Measurements from ENCODE around the gene CCM2L.
A peak's percentile ranks its signal among the peaks of the same experiment; 100 is the strongest.

The CCM2L gene

DNA sequence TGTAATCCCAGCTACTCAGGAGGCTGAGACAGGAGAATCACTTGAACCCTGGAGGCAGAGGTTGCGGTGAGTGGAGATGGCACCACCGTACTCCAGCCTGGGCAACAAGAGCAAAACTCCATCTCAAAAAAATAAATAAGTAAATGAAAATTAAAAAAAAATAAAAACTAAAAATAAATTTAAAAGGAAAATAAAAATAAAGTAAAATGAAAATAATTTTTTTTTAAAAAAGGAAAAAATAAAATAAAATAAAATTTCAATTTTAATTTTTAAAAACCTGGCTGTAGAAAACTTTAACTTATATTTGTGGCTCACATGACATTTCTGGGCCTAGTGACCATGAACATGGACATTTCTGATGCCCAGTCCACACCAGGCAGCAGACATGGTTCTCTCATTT is 57.9 kb downstream of the CCM2L start:
- Mint-ChIP-seq H3K36me3 (peaks cover 7% of the 10 kb centered on the region), H3K27me3 (no peaks in the 10 kb centered on the region), H3K9me3 (no peaks in the 10 kb centered on the region), H3K27ac (no peak overlapping the region), H3K4me3 (no peak overlapping the region), H3K4me1 (peaks cover 26% of the 10 kb centered on the region)
- ATAC-seq (ENCODE audit: low read depth): no peak
- DNase-seq (ENCODE audit: low spot score in 2 of 2): no peak

DNA sequence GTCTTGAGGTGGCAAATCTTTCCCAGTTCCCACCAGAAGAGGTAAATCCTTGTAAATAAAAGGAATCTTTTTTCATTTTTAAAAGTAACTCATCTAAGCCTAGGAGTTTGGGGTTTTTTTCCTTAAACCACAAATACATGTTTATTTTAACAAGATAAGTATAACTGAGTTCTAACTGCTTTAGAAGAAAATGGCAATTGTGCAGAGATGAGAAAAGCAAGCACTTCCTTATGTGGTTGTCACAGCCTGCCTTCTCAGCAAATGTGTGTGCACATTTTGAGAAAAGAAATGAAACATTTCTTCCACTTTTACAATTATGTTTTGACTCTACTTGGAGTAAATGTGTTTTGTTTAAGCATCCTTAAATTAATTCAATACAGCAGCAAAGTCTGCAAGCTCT is 59.5 kb downstream of the CCM2L start:
- no peak overlapping the region for H3K4me3 Mint-ChIP-seq
- H3K4me1 Mint-ChIP-seq: peaks cover 24% of the 10 kb centered on the region
- no peak overlapping the region for H3K27ac Mint-ChIP-seq
- no peak for ATAC-seq (ENCODE audit: low read depth)
- DNase-seq (ENCODE audit: low spot score in 2 of 2): no peak
- H3K27me3 Mint-ChIP-seq: no peaks in the 10 kb centered on the region
- H3K36me3 Mint-ChIP-seq: peaks cover 8% of the 10 kb centered on the region
- no peaks in the 10 kb centered on the region for H3K9me3 Mint-ChIP-seq

DNA sequence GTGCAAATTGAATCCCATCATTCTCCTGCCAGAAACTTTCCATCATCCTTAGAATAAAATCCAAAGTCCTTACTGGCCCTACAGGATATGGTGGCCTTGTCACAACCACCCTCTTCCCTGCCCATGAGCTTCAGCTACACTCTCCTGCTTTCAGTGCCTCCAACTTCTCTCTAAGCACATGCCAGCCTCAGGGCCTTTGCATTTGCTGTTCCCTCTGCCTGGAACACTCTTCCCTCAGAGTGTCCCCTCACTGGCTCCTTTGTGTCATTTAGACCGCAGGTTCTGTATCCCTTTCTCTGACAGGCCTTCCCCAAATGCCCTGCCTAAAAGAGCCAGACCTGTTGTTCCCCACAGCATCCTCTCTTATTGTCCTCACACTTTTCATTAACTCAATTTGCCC is 60.0 kb downstream of the CCM2L start:
- H3K27me3 Mint-ChIP-seq: no peaks in the 10 kb centered on the region
- H3K9me3 Mint-ChIP-seq: no peaks in the 10 kb centered on the region
- peaks cover 9% of the 10 kb centered on the region for H3K36me3 Mint-ChIP-seq
- no peak overlapping the region for H3K27ac Mint-ChIP-seq
- no peak for DNase-seq (ENCODE audit: low spot score in 2 of 2)
- peaks cover 24% of the 10 kb centered on the region for H3K4me1 Mint-ChIP-seq
- no peak for ATAC-seq (ENCODE audit: low read depth)
- peak overlapping the region; percentile 1 for H3K4me3 Mint-ChIP-seq

DNA sequence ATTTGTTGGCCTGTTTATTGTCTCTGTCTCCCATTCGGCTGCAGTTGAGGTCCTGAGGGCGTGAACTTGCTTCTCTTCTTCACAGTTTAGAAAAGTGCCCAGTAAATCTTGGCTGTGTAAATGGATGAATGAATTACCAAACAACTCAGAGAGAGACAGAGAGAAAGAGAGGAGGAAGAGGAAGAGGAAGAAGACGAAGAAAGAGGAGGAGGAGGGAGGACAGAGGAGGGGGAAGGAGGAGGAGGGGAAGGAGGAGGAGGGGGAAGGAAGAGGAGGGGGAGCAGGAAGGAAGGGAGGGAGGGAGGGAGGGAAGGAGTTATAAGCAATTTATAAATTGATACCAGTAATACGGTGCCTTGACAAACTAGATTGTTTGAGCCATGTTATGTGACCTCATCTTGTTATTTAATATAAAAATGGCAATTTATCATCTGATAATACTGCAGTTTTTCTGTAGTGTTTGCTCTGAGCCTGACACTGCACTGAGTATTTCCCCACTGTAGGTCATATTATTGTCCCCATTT is 60.5 kb downstream of the CCM2L start:
- Mint-ChIP-seq H3K27ac (no peak overlapping the region), H3K9me3 (no peaks in the 10 kb centered on the region), H3K36me3 (peaks cover 14% of the 10 kb centered on the region), H3K4me1 (peaks cover 24% of the 10 kb centered on the region), H3K4me3 (peak overlapping the region; percentile 1), H3K27me3 (no peaks in the 10 kb centered on the region)
- ATAC-seq (ENCODE audit: low read depth) (no peak), DNase-seq (ENCODE audit: low spot score in 2 of 2) (no peak)

DNA sequence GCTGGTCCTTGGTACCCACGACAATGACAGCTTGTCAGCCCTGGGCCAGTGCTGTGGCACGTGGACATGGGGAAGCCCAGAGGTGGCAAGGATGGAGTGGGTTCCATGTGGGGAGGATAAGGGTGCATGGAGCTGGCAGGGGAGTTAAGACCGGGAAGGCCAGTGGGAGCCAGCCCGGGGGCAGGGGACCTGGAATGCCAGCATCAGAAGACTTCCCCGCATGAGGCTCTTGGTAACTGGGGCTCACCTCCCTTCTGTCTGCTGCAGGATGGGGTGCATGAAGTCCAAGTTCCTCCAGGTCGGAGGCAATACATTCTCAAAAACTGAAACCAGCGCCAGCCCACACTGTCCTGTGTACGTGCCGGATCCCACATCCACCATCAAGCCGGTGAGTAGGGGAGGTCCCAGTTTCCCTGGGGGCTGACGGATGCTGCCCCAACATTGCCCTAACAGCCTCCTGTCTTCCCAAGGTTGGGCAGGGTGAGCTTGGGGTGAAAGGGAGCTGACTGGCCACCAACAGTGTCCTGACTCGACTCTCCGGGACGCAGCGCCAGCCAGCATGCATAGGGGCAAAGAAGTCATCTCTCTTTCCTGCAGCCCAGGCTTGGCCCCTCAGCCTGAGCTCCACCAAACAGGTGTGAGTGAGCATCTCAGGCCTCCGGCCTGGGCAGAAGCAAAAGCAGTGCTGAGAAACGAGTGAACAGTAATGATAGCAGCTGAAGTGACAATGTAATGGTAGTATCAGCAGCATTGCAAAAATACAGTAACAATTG is 61.3 kb downstream of the CCM2L start:
- ATAC-seq (ENCODE audit: low read depth) (no peak), DNase-seq (ENCODE audit: low spot score in 2 of 2) (no peak)
- Mint-ChIP-seq H3K4me1 (peaks cover 24% of the 10 kb centered on the region), H3K4me3 (no peak overlapping the region), H3K36me3 (peaks cover 16% of the 10 kb centered on the region), H3K9me3 (no peaks in the 10 kb centered on the region), H3K27ac (no peak overlapping the region), H3K27me3 (no peaks in the 10 kb centered on the region)

DNA sequence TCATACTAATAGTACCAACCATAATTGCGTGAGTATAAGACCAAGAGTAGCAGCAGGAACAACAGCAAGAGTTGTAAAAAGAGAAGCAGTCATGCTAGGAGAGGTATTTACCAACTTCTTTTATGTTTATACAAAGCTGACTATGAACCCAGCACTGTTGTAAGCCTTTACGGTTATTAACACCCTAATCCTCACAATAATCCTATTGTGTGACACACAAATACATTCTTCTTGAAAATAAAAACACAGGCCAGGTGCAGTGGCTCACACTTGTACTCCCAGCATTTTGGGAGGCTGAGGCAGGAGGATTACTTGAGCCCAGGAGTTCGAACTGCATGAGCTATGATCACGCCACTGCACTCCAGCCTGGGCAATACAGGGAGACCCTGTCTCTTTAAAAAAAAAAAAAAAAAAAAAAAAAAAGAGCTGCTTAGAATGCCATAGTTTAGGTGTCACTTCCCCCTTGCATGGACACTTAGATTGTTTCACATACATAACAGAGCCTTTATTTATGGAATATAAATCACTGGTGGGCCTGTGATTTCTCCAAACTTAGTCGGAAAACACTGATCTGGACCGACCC is 62.0 kb downstream of the CCM2L start:
- DNase-seq (ENCODE audit: low spot score in 2 of 2): no peak
- Mint-ChIP-seq H3K4me3 (no peak overlapping the region), H3K4me1 (peaks cover 19% of the 10 kb centered on the region), H3K27me3 (no peaks in the 10 kb centered on the region), H3K36me3 (peaks cover 14% of the 10 kb centered on the region), H3K9me3 (no peaks in the 10 kb centered on the region), H3K27ac (no peak overlapping the region)
- no peak for ATAC-seq (ENCODE audit: low read depth)

DNA sequence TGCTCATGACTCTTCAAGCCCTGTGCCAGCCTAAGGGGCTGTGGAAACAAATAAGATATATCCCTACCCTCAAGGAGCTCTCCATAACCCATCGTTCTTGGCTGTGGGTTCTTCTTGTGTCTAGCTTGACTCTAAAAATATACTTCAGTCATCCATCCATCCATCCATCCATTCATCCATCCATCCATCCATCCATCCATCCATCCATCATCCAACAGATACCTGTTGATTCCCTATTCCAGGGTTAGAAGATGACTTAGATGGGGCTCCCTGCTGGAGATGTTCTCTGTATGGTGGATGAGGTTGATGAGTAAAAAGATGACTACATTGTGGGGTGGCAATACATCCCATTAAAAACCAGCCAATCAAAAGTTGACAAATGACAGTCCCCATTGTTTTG is 65.3 kb downstream of the CCM2L start:
- Mint-ChIP-seq H3K4me1 (peaks cover 5% of the 10 kb centered on the region), H3K27me3 (no peaks in the 10 kb centered on the region), H3K27ac (no peak overlapping the region), H3K36me3 (peaks cover 18% of the 10 kb centered on the region), H3K4me3 (no peak overlapping the region), H3K9me3 (no peaks in the 10 kb centered on the region)
- no peak for DNase-seq (ENCODE audit: low spot score in 2 of 2)
- no peak for ATAC-seq (ENCODE audit: low read depth)

DNA sequence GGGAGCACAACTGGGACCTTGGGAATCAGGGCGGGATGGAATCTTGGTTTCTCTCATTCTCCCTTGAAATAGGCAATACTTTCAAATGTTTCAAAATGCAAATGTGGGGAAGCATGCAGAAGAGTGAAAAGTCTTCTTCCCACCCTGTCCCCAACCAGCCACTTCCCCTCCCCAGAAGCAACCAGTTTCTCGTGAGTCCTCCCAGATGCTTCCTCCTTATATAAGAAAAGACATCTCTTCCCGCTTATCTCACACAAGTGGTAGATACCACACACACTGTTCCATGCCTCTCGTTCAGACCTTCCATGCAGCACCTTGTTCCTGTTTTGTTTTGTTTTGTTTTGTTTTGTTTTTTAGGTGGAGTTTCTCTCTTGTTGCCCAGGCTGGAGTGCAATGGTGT is 67.0 kb downstream of the CCM2L start:
- Mint-ChIP-seq H3K9me3 (no peaks in the 10 kb centered on the region), H3K27me3 (no peaks in the 10 kb centered on the region), H3K36me3 (peaks cover 17% of the 10 kb centered on the region), H3K27ac (no peak overlapping the region), H3K4me1 (peaks cover 2% of the 10 kb centered on the region), H3K4me3 (no peak overlapping the region)
- ATAC-seq (ENCODE audit: low read depth) (no peak), DNase-seq (ENCODE audit: low spot score in 2 of 2) (no peak)

DNA sequence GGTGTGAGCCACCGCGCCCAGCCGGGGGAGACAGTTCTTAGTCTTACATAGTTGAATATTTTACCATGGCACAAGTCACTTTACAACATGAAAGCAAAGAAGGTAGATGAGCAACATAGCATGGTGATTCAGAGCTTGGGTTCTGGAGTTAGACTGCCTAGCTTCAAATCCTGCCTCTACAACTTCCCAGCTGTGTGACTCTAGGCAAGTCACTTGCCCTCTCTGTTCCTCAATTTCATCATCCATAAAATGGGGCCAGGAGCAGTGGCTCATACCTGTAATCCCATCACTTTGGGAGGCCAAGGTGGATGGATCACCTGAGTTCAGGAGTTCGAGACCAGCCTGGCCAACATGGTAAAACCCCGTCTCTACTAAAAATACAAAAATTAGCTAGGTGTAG is 68.1 kb downstream of the CCM2L start:
- Mint-ChIP-seq H3K4me1 (peaks cover 2% of the 10 kb centered on the region), H3K9me3 (no peaks in the 10 kb centered on the region), H3K36me3 (peaks cover 14% of the 10 kb centered on the region), H3K27ac (no peak overlapping the region), H3K27me3 (no peaks in the 10 kb centered on the region), H3K4me3 (no peak overlapping the region)
- ATAC-seq (ENCODE audit: low read depth) (no peak), DNase-seq (ENCODE audit: low spot score in 2 of 2) (no peak)

DNA sequence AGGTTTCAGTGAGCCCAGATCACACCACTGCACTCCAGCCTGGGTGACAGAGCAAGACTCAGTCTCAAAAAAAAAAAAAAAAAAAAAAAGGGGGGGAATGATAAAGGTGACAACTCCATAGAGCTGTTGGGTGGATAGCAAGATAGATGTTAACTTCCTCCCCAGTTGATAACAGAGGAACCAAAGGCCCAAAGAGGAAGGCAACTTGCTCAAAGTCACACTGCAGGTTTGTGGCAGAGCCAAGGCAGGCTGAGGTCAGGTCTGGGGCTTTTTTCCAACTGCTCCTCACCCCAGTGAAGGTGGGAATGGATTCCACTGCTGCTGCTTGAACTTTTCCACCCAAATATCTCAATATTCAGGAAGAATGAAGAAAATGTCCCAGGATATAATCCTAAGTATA is 68.6 kb downstream of the CCM2L start:
- Mint-ChIP-seq H3K4me3 (no peak overlapping the region), H3K27me3 (no peaks in the 10 kb centered on the region), H3K9me3 (no peaks in the 10 kb centered on the region), H3K36me3 (peaks cover 14% of the 10 kb centered on the region), H3K27ac (no peak overlapping the region), H3K4me1 (peaks cover 2% of the 10 kb centered on the region)
- DNase-seq (ENCODE audit: low spot score in 2 of 2) (no peak), ATAC-seq (ENCODE audit: low read depth) (no peak)

DNA sequence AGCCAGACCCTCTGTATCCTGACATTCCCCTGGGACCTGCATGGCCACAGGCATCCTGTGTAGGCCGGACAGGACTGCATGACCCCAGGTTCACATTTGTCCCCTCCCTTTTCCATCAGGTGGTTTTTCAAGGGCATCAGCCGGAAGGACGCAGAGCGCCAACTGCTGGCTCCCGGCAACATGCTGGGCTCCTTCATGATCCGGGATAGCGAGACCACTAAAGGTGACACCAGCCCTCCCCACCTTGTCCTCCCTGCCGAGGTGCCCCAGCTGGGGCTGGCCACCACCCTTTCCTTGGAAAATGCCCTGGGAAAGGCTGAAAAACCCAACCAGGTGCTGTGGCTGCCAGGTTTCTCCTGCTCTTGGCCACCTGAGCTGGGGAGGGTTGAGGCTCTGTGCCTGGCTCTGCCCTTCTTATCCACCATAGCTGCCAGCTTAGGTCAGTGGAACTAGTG is 69.4 kb downstream of the CCM2L start:
- H3K36me3 Mint-ChIP-seq: peaks cover 14% of the 10 kb centered on the region
- no peak overlapping the region for H3K4me3 Mint-ChIP-seq
- H3K27ac Mint-ChIP-seq: no peak overlapping the region
- H3K9me3 Mint-ChIP-seq: no peaks in the 10 kb centered on the region
- no peak for ATAC-seq (ENCODE audit: low read depth)
- H3K4me1 Mint-ChIP-seq: peaks cover 2% of the 10 kb centered on the region
- H3K27me3 Mint-ChIP-seq: no peaks in the 10 kb centered on the region
- DNase-seq (ENCODE audit: low spot score in 2 of 2): no peak

DNA sequence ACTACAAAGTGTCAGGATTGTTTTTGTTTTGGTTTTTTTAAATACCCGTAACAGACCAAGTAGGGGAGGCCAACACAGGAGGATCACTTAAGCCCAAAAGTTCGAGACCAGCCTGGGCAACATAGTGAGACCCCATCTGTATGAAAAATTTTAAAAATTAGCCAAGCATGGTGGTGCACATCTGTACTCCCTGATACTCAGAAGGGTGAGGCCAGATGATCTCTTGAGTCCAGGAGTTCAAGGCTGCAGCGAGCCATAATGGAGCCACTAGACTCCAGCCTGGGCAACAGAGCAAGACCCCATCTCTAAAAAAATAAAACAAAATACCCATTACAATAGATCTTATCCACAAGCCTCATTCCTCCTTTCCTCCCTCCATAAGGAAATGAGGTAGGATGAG is 70.5 kb downstream of the CCM2L start:
- H3K4me1 Mint-ChIP-seq: peaks cover 6% of the 10 kb centered on the region

More for the DNA sequence above, 70.5 kb downstream of the CCM2L start:
- Mint-ChIP-seq H3K4me3 (no peak overlapping the region), H3K27me3 (no peaks in the 10 kb centered on the region), H3K36me3 (peaks cover 10% of the 10 kb centered on the region), H3K27ac (no peak overlapping the region), H3K9me3 (no peaks in the 10 kb centered on the region)
- ATAC-seq (ENCODE audit: low read depth) (no peak), DNase-seq (ENCODE audit: low spot score in 2 of 2) (no peak)
